Neuron (in vitro differentiated cells): ENCODE measurements around the gene MRPL55.

Source experiments
- H2AFZ ChIP-seq: one replicate; pipeline ENCODE4 v1.6.1; 2013; ENCODE audit warnings: low read depth, mild to moderate bottlenecking, inconsistent platforms, low read length, moderate library complexity
- H3K27me3 ChIP-seq: one replicate; pipeline ENCODE4 v1.6.1; 2013; ENCODE audit warnings: low read length; ENCODE audit not compliant: insufficient read depth
- H3K36me3 ChIP-seq: one replicate; pipeline ENCODE4 v1.6.1; 2013; ENCODE audit warnings: low read length; ENCODE audit not compliant: insufficient read depth
- H3K4me1 ChIP-seq: one replicate; pipeline ENCODE4 v1.6.1; 2013; ENCODE audit warnings: low read length; ENCODE audit not compliant: insufficient read depth
- H3K4me3 ChIP-seq: 2 replicates; pipeline ENCODE4 v1.5.1; 2013; ENCODE audit warnings: mild to moderate bottlenecking, low read length, moderate library complexity
- H3K9me3 ChIP-seq: one replicate; pipeline ENCODE4 v1.6.1; 2013; ENCODE audit warnings: low read length

MRPL55 gene

DNA sequence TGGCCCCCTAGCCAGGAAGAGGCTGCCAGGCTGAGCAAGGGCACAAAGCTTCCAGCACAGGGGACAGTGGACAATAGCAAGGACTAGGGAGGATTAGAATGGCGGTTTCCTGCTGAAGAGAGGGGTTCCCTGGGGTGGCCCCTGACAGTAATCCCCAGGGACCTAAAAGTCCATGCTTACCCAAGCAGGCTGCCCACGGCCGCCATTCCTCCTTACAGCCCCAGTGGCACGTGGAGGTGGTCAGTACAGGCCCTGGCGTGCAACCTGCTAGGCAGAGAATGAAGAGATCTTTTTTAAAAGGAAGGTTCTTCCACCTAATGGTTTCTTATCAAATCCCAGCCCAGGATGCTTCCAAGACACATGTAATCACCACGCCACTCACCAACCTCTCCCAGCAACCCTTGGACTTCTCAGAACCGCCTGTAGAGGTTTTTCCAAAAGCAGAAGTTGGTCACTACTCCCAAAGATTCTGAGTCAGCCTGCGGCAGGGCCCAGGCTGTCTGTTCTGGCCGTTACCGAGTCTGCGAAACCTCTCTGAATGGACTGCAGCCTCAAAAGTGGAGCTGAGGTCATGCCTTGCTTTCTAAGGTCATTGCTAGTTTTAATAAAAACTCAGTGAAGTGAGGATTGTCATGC is 926 bp downstream of the MRPL55 start:
- no peaks in the 10 kb centered on the region for H3K9me3 ChIP-seq
- H3K4me1 ChIP-seq = peaks cover 20% of the 10 kb centered on the region
- H3K27me3 ChIP-seq = no peaks in the 10 kb centered on the region
- peaks cover 17% of the 10 kb centered on the region for H3K36me3 ChIP-seq
- peak overlapping the region; percentile 64 for H3K4me3 ChIP-seq
- H2AFZ ChIP-seq = no peak overlapping the region

DNA sequence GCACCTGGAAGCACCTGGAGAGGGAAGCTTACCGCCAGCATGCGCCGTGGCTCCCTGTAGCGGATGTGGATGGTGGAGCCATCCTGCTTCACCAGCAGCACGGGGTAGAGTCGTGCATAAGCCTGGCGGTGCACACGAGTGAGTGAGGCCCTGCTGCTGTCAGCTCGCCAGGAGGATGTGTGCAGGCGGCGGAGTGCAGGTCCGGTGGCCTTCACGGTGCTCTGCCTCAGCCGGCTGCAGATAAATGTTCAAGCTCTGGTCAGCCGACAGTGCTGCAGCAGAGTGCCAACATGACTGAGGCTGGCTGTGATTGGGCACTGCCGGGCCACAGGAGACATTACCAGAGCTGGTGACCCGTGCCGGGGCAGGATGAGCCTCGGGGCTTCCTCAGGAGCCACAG is 1.5 kb downstream of the MRPL55 start:
- H3K9me3 ChIP-seq = no peaks in the 10 kb centered on the region
- peaks cover 20% of the 10 kb centered on the region for H3K4me1 ChIP-seq
- H3K27me3 ChIP-seq = no peaks in the 10 kb centered on the region
- no peak overlapping the region for H2AFZ ChIP-seq
- H3K36me3 ChIP-seq = peaks cover 17% of the 10 kb centered on the region
- peak overlapping the region; percentile 64 for H3K4me3 ChIP-seq

DNA sequence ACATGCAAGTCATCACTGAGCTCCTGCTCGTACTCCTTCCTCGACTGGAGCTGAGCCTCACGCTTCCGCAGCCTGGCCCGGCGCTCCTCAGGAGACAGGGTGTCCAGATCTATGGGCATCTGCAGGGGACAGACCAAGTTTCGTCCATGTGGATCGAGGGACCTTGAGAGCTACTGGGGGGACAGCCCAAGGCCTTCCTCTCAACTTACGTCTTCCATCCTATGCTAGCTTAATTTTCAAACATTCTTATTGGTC is 2.4 kb downstream of the MRPL55 start:
- H2AFZ ChIP-seq = no peak overlapping the region
- no peak overlapping the region for H3K4me3 ChIP-seq
- H3K9me3 ChIP-seq = no peaks in the 10 kb centered on the region
- no peaks in the 10 kb centered on the region for H3K27me3 ChIP-seq
- peaks cover 17% of the 10 kb centered on the region for H3K36me3 ChIP-seq
- H3K4me1 ChIP-seq = peaks cover 25% of the 10 kb centered on the region

DNA sequence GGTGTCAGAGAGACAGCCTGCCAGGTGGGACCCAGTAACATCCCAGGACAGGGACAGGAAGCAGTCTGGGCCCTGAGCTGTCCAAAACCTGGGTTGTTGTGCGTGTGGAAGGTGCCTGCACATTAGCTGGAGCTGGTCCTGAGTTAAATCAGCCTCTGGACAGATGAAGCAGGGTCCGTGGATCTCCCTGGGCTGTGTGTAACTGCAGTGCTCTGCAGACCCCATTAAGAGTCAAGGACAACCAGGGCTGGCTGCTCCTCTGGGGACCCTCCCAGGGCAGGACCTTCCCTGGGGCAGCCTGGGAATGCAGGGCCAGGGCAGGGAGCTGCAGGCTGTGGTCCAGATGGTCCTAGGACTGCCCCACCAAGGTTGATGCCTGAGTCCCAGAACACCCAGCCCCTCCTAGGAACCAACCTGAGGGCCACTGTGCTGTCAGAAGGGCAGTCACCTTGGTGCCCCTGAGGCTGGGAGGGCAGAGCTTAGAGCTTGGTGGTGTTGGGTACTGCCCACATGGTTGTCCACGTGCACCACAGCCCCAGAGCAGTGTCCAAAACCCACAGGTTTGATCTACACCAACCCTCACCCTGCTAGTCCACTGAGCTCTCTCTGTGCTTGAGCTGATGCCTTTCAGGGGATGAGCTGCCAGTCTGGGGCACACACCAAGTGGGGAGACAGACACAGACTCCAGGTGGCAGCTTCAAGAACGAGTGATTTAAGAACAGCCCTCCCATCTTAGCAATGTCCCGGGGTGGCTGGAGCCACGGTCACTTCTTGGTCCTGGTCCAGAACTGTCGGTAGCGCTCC is 2.9 kb downstream of the MRPL55 start:
- no peak overlapping the region for H3K4me3 ChIP-seq
- H3K4me1 ChIP-seq = peaks cover 27% of the 10 kb centered on the region
- H3K36me3 ChIP-seq = peaks cover 20% of the 10 kb centered on the region
- H2AFZ ChIP-seq = no peak overlapping the region
- H3K27me3 ChIP-seq = no peaks in the 10 kb centered on the region
- no peaks in the 10 kb centered on the region for H3K9me3 ChIP-seq

DNA sequence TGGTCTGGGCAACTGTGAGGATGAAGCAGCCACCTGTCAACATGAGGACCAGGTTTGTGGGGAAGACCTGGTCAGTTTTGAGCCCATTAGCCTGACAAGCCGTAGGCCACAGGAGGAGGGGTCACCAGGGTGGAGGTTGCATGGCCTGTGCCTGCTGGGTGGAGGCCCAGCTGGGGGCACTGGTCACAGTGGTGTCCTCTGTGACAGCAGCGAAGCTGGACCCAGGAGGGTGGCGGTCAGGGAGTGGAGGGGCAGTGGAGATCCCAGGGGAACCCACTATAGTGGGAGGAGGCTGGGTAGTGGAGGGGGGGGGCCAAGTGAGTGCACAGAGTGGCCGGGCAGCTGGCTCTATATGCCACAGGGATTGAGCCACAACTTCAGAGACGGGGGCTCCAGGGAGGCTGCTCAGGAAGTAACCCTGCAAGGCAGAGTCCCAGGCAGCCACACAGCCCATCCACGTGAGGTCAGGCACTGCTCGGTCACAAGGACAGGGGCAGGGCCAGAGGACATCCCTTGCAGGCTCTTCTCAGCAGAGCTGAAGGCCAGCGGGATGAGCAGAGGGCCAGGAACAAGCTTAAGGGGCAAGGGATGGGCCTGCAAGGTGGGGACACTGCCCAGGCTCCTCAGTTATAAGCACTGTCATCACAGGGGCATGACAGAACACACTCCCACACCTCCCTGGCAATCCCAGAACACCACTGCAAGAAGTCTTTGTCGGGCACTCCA is 3.7 kb downstream of the MRPL55 start:
- Histone ChIP-seq H3K4me3 (no peak overlapping the region), H3K27me3 (no peaks in the 10 kb centered on the region), H3K4me1 (peaks cover 24% of the 10 kb centered on the region), H3K36me3 (peaks cover 27% of the 10 kb centered on the region), H2AFZ (no peak overlapping the region), H3K9me3 (no peaks in the 10 kb centered on the region)

DNA sequence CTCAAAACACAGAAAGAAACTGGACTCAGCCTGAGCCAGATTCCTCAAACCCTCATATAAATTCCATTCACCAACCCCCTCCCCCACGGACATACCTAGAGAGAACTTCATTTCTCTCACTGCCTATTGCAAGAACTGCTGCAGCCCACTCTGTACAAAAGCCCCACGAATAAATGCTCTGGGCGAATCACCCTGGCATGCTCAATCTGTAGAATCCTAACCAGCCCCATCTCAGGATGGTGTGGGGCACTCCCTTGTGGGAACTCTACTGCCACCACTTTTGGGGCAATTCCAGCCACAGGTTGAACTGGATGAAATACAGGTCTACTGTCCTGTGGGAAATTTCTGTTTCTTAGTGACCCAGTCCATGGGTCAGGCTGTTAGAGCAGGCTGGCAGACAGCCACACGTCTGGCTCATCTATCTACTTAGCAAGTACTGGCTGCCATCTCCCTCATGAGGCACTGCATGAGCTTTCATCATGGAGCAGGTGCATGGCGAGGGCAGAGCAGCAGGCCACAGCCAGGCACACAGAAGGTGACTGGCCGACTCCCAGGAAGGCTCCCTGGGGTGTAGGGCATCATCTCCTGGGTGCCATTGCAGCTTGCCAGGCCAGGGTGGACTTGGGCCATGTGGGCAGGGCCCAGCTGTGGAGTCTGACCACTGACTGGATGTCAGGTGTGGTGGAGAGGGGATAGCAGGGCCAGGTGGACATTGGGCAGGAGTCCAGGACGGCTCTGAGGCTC is 4.4 kb downstream of the MRPL55 start:
- H3K36me3 ChIP-seq = peaks cover 31% of the 10 kb centered on the region
- H3K4me1 ChIP-seq = peaks cover 20% of the 10 kb centered on the region
- H3K4me3 ChIP-seq = no peak overlapping the region
- H3K9me3 ChIP-seq = no peaks in the 10 kb centered on the region
- H2AFZ ChIP-seq = no peak overlapping the region
- no peaks in the 10 kb centered on the region for H3K27me3 ChIP-seq

DNA sequence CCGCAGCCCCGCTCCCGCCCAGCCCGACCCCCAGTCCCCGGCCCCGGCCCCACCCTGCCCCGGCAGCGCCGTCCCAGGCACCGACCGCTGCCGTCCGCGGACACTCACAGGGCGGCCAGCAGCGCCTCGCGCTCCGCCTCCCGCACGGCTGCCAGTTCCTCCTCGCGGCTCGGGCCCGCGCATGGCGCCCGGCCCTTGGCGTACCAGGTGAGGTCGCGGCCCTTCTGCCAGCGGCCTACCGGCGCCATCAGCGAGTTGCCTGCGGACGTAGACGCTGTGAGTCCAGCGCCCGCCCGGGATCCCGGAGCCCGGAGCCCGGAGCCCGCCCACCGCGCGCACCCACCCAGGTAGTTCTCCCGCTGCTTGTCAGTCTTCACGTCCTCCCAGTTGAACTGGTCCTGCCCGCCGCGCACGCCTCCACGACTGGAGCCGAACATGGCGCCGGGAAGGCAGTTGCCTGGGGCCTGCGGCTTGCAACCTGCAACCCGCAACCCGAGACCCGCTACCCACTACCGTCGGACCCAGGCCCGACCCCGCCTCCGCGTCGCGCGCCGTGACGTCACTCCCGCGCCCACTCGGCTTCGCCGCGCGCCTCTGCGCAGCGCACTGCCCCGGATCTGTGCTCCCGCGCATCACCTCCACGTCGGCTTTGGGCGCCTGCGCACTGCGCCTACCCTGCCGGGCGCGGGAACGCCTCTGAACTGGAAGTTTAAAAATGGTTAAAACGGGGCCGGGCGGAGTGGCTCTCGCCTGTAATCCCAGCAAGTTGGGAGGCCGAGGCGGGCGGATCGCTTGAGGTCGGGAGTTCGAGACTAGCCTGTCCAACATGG is 6.1 kb downstream of the MRPL55 start, which contains the start of gene C1orf35:
TSS of gene C1orf35 (minus strand) at position 535 of the 830 bp plus-strand sequence. CDS start at position 437, 98 bp downstream.
- Histone ChIP-seq H3K27me3 (no peaks in the 10 kb centered on the region), H3K36me3 (peaks cover 48% of the 10 kb centered on the region), H3K4me3 (peak within 1 kb of the TSS; percentile 84), H2AFZ (no peak within 1 kb of the TSS), H3K9me3 (no peaks in the 10 kb centered on the region), H3K4me1 (peaks cover 10% of the 10 kb centered on the region)

DNA sequence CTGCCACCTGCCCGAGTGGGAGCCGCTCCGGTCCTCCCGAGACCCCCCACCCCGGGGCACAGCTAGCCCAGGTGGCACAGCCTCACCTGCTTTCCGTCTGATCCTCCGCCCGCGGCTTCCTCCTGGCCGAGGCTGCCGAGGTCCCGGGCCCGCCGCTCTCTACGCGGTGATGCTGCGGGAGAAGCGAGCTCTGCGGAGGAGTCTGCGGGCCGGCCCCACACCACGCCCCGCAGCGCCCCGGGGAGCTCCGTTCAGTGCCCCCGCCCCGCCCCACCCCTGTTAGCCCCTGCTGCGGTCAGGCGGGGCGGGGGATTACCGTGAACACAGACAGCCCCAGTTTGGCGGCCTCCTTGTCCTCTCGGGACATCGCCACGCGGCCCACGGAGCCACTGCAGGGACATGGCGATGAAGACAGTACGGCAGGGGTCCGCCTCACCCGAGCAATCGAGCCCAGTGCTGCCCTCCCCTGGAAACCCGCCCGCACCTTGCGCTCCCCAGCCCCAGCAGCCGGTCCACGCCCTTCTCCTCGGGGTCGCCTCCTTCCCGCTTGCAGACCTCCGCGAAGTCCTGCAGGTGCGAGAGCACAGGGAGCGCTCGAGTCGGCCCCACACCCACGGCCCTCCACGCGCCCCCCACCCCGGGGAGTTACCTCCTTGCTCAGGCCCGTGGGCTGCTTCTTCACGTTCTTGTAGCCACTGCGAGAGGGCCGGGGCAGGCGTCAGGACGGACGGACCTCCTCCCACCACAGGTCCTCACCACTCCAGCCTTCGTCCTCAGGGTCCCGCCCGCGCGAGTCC is 6.9 kb downstream of the MRPL55 start:
- Histone ChIP-seq H2AFZ (no peak overlapping the region), H3K36me3 (peaks cover 51% of the 10 kb centered on the region)

DNA sequence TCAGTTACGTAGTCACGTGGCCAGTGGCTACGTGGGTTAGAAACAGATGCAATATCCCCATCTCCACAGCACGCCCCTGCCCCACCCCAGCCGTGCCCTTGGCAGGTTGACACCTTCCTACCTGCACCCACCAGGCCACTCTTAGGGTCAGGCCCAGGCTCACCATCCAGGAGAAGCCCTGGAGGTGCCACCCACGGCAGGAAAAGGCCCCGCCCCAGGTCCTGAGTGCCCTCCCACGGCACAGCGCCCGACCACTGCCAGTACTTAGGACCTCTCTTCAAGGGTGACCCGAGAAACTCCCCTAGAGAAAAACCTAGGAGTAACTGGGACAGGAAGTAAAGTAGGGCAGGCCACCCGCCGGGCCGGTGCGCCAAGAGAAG is 7.5 kb downstream of the MRPL55 start:
- Histone ChIP-seq H3K27me3 (no peaks in the 10 kb centered on the region), H3K4me3 (peak overlapping the region; percentile 84)

More for the DNA sequence above, 6.9 kb downstream of the MRPL55 start:
- Histone ChIP-seq H3K27me3 (no peaks in the 10 kb centered on the region), H3K9me3 (no peaks in the 10 kb centered on the region), H3K4me3 (peak overlapping the region; percentile 84), H3K4me1 (peaks cover 10% of the 10 kb centered on the region)

DNA sequence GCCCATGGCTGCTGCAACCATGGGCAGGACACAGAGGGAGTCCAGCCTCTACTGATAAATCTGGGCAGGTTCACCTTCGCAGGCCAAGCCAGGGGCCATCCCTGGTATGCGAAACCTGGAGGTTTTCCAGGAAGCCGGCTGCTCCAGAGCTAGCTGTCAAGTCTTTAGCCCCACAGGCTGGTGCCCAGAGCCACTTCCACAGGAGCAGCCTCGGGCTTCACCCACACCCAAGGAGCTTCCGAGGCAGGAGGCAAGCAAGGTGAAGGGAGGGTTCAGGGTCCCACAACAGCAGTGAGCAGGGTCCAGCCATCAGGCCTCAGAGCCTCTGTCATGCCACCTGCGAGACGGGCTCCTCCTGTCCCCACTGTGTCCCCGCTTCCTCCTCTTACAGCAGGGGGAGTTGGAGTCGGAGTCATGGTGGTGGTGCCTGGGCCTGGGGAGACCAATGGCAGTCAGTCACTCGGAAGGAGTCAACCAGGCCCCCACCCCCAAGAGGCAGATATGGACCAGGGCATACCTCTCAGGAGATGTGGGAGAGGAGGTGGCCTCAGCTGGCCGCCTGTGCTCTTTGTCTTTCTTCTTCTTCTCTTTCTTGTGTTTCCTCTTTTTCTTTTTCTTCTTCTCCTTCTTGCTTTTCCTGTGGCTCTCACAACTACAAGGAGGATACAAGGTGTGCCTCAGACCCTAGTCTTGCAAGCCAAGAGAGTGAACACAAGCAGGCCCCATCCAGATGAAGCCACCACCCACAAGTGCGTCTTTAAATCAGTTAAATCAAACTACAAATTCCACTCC is 8.1 kb downstream of the MRPL55 start:
- H3K36me3 ChIP-seq = peaks cover 54% of the 10 kb centered on the region
- H2AFZ ChIP-seq = no peak overlapping the region
- no peaks in the 10 kb centered on the region for H3K27me3 ChIP-seq
- peaks cover 10% of the 10 kb centered on the region for H3K4me1 ChIP-seq
- peak overlapping the region; percentile 84 for H3K4me3 ChIP-seq
- H3K9me3 ChIP-seq = peaks cover under 1% of the 10 kb centered on the region

More for the DNA sequence above, 7.5 kb downstream of the MRPL55 start:
- peaks cover 55% of the 10 kb centered on the region for H3K36me3 ChIP-seq
- H3K4me1 ChIP-seq = peaks cover 10% of the 10 kb centered on the region
- no peaks in the 10 kb centered on the region for H3K9me3 ChIP-seq
- H2AFZ ChIP-seq = no peak overlapping the region

DNA sequence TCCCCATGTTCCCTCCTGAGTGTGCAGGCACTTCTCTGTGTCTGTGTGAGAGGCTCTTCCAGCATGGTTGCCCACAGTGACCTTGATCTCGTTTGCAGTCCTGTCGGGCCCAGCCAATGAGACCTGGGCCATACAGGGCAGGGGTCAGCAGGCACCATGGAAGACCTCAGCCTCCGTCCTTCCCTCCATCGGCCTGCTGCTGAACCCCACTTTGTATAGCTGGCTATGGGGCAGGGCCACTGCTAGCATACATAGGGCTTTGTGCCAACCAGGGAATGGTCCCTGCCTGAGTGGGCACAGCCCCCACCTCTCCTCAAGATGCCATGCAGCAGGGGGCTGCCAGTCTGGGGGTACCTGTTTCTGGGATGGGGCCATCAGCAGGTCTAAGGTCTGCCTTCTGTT is 9.8 kb downstream of the MRPL55 start:
- Histone ChIP-seq H2AFZ (no peak overlapping the region), H3K4me3 (no peak overlapping the region), H3K36me3 (peaks cover 59% of the 10 kb centered on the region), H3K9me3 (peaks cover 12% of the 10 kb centered on the region), H3K4me1 (peaks cover 10% of the 10 kb centered on the region), H3K27me3 (no peaks in the 10 kb centered on the region)
